GM19023 (cell line): ENCODE measurements around the gene GATA2.

Source experiments
- ATAC-seq: cut with Tn5 transposase; IDR thresholded peaks from one replicate; pipeline ENCODE4 v1.9.1; 2021; ENCODE audit warnings: mild to moderate bottlenecking, moderate library complexity; ENCODE audit not compliant: unreplicated experiment

The GATA2 gene

GRCh38 chr3:128458746-128459460 lies 34.1 kb downstream of the GATA2 start:
- no peak for ATAC-seq

GRCh38 chr3:128457937-128458336 lies 35.1 kb downstream of the GATA2 start:
- ATAC-seq: no peak

GRCh38 chr3:128456776-128457715 lies 36.0 kb downstream of the GATA2 start:
- ATAC-seq: no peak

DNA sequence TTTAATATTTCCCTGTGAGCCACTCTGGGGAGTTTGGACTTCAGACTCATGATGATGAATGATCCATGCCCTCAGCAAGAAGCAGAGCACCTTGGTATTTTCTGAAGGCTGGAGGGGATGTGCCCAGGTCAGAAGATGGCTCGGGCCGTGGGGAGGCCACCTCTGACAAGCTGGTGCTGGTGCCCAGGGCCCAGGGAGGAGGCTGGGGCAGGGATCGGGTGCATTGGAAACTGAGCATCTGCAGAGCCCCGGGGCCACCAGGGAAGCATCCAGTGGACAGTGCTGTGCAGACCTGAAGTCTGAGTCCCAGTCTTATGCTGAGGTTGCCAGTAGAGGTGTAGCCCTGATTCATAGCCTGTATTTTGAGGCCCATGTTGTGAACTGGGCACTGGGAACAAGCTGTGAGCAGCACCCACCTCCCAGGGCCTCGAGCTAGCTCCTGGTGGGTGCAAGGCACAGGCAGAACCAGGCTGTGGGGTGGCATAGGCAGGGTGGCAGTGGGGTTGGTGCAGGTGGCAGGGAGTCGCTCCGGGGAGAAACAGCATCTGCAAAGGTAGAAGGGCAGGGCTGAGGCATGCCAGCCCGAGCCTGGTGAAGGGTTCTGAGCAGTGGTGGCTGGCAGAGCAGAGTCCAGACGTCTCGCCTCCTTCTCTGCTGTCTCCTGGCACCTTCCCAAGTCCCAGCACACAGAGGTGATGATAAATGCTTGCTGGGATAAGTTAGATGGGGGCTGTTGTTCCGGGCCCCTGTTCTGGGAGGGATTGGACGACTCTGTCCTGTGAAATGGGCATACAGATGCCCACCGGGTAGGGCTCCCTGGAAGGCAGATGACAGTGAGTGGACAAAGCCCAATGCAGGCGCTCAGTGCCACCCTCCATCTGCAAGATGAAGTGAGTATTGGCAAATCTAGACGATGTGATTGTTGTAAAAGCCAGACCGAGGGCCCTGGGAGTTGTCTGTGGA lies 36.9 kb downstream of the GATA2 start:
- ATAC-seq: no peak

GRCh38 chr3:128455116-128455515 lies 37.9 kb downstream of the GATA2 start:
- ATAC-seq: no peak

DNA sequence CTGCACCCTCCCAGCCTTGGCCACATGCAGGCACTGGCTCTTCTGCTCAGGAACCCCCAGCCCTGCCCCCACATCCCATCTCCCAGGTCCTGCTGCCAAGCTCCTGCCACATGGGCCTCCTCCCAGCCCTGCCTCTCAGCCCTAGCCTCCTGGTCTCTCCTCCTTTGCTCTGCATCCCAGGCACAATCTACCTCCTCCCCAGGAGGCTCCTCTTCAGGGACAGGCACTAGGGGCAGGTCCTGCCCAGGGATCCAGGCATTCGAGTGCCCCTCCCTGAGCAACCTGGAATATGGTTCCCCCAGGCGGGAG lies 38.7 kb downstream of the GATA2 start:
- no peak for ATAC-seq

DNA sequence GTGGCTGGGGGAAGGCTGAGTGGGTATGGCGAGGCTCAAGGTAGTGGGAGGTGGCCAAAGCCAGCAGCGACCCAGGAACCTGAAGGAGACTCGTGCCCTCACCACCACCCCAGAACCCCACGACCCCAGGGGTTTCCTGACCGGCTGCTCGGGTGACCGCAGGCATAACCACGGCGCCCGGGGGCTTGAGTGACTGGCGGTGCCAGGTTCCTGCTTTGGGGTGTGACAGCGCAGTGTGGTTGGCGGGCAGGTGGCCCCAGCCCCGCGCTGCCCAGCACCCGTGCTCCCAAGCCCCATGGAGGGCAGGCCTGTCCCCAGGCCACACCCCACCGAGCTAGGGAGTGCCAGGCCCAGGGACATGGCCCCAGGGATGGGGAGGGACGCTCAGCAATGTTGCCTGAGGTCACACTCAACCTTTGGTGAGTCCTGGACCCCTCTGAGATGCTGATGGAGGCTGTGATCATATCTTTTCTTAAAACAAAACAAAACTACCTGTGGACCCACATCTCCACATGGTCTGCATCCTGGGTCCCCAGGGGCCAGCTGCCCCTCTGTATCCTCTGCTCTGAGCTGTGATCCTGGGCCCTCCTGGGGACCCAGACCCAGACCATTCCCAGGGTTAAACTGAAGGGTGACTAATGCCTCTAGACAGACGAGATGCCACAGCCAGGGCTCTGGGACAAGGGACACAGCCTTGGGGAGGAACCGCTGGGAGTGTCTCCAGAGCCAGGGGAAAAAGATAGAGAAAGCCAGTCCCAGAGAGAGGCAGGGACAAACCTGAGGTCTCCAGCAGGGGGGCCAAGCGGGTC lies 39.3 kb downstream of the GATA2 start:
- ATAC-seq: no peak

DNA sequence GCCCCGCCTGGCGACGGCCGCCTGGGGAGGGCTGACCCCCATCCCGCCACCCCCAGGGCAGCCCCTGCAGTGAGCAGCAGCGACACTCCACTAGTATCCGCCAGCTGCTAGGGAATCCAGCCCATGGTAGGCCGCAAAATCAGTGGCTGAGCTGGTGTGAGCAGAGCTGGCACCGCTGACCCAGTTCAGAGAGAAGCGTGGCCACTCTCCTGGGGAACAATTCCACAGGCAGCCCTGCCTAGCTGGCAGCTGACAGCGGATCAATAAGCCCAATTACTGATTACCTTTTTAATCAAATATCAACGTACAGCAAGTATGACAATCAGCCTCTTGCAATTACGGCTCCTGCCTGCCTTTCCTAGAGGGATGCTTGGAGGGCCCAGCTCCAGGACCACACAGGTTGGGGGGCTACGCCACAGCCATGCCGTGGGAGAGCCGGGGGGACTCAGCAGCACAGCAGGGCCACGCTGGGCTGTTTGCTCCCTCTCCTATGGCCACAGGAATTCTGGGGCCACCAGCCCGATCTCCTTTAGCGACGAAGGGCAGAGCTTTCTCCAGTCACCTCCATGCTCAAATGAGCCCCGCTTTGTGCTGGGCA lies 40.2 kb downstream of the GATA2 start:
- no peak for ATAC-seq

- no peak for ATAC-seq
Observed at GRCh38 chr3:128452120-128452519, 40.9 kb downstream of the GATA2 start.

- ATAC-seq: no peak
Observed at GRCh38 chr3:128449111-128449638, 43.8 kb downstream of the GATA2 start.

DNA sequence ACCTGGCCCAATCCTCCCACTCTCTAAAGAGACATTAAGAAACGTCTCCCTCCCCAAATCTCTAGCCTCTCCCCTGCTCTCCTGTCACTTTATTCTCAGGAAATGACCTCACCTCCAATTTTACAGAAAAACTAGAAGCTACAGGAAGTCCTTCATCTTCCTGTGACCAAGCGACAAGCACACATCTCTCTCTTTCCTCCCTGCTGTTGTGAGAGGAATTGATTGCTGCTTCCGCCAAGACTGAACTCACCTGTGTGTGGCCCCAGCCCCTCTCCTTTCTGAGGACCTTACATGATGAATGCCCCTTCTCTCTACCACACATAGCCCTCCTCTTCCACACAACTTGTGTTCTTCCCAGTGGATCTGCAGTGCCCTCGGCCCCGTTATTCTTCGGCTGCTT lies 44.5 kb downstream of the GATA2 start:
- ATAC-seq: no peak

- ATAC-seq: peak; percentile 68
Observed at GRCh38 chr3:128447561-128448013, 45.4 kb downstream of the GATA2 start.

- ATAC-seq: no peak
Observed at GRCh38 chr3:128446821-128447220, 46.2 kb downstream of the GATA2 start.

- no peak for ATAC-seq
Observed at GRCh38 chr3:128445357-128445756, 47.6 kb downstream of the GATA2 start.

GRCh38 chr3:128443771-128444170 lies 49.2 kb downstream of the GATA2 start:
- no peak for ATAC-seq

GRCh38 chr3:128442949-128443348 lies 50.1 kb downstream of the GATA2 start:
- no peak for ATAC-seq

- no peak for ATAC-seq
Observed at GRCh38 chr3:128442070-128442469, 50.9 kb downstream of the GATA2 start.

DNA sequence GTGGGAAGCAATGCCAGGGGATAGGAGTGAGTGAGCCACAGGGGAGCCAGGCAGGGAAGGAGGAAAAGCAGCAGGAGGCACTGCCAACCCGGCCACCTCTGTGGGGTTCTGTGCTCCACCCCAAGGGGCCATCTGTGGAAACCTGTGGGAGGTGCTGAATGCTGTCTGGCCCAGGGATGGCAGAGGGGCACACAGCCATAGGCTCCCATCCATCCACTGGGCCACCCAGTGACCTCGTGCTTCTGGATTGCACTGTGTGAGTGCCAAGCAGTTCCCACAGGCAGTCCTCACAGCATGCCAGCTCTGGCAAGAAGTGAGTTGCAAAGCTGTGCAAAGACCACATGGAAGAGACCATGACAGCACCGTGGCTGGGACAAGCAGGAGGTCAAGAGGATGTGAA lies 53.8 kb downstream of the GATA2 start:
- no peak for ATAC-seq

DNA sequence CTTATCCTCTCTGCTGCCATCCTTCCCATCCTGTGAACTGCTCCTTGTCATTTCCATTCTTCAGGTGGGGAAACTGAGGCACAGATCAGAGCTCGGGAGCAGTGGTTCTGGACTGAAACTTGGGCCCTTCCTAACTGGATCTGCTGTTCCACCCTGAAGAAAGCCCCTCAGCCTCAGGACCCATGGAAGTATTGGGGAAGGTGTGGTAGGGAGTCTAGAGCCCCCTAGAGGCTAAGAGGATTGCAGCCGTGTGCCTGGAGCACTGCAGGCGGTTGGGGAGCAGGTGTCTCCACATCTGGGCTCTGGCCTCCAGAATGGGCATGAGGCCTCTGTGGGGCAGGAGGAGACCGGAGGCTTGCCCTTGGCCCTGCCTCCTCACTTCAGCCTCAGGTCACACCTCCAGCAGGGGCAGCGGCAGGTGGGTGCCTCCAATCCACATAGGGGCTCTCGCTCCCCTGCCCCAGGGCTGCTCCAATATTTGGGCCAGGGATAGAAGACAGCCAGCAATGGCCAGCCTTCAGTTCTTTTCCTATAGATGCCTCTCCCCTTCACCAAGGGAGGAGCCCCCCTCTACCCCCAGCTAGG lies 54.4 kb downstream of the GATA2 start:
- no peak for ATAC-seq
